Peyer's patch (tissue), 4 donors: ENCODE measurements around the gene SEC24B.

Experiments
- POLR2A ChIP-seq, 2 donors: fragments of 450-650 bp; IDR thresholded peaks; one replicate each; pipeline ENCODE4 v1.5.1; 2017; ENCODE audit warnings: antibody characterized with exemption in 2 of 2, mild to moderate bottlenecking in 2 of 2, moderate library complexity in 2 of 2
- TF ChIP-seq, protein P1 (sequence below), 6 experiments: fragments of 450-650 bp in 4 of 6; fragments of 200-600 bp in 2 of 6; sonication (generic) in 1 of 6; IDR thresholded peaks; one replicate each; pipeline ENCODE4 v1.5.1; 2017 to 2019; ENCODE audit warnings: antibody characterized with exemption in 6 of 6, mild to moderate bottlenecking in 3 of 6, moderate library complexity in 1 of 6

DNA sequence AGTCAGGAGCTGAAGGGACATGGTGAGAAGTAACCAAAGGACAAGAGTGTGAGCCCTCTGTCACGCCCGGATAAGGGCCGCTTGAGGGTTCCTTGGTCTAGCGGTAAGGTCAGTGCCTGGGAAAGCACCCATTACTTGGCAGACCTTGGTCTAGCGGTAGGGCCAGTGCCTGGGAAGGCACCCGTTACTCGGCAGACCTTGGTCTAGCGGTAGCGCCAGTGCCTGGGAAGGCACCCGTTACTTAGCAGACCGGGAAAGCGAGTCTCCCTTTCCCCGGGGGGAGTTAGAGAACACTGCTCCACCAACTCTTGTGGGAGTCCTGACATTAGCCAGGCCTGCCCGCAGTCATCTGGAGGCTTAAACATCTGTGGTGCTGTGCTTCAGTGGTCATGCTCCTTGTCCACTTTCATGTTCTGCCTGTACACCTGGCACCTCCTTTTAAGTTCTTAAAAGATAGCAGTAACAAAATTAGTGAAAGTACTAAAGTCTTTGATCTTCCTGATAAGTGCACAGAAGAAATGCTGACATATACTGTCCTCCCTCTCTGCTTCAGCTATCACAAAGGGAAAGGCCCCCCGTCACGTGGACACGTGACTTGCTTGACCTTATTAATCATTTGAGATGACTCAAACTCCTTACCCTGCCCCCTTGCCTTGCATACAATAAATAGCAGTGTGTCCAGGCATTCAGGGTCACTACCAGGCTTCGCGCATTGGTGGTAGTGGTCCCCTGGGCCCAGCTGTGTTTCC lies 9.3 kb upstream of the SEC24B start:
- TF ChIP-seq, protein P1, sequence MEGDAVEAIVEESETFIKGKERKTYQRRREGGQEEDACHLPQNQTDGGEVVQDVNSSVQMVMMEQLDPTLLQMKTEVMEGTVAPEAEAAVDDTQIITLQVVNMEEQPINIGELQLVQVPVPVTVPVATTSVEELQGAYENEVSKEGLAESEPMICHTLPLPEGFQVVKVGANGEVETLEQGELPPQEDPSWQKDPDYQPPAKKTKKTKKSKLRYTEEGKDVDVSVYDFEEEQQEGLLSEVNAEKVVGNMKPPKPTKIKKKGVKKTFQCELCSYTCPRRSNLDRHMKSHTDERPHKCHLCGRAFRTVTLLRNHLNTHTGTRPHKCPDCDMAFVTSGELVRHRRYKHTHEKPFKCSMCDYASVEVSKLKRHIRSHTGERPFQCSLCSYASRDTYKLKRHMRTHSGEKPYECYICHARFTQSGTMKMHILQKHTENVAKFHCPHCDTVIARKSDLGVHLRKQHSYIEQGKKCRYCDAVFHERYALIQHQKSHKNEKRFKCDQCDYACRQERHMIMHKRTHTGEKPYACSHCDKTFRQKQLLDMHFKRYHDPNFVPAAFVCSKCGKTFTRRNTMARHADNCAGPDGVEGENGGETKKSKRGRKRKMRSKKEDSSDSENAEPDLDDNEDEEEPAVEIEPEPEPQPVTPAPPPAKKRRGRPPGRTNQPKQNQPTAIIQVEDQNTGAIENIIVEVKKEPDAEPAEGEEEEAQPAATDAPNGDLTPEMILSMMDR (IDR thresholded peaks at IDR 0.05): no peak
- no peak for TF ChIP-seq POLR2A (IDR thresholded peaks at IDR 0.05)
